HL-60 (cell line): ENCODE data around the gene LRWD1.

ENCODE experiments used
- DNase-seq, 2 experiments: peaks; one replicate each; pipeline ENCODE4 v3.0.0-alpha.2; 2010 to 2020; ENCODE audit warnings: low read depth in 1 of 2, low spot score in 1 of 2
- H3K27ac ChIP-seq: fragments of 250-450 bp; sonication (Bioruptor Pico); replicated peaks from 2 replicates; pipeline ENCODE4 v1.5.1; 2020; ENCODE audit warnings: mild to moderate bottlenecking, moderate library complexity
- H3K27me3 ChIP-seq: fragments of 250-450 bp; sonication (Bioruptor Pico); 2 replicates; pipeline ENCODE4 v1.5.1; 2021; ENCODE audit warnings: mild to moderate bottlenecking, moderate library complexity; ENCODE audit not compliant: insufficient read depth, poor library complexity, severe bottlenecking
- H3K4me3 ChIP-seq: replicated peaks from 2 replicates; pipeline ENCODE4 v1.5.1; 2011; ENCODE audit warnings: mild to moderate bottlenecking, control low read depth, low read length; ENCODE audit not compliant: insufficient read depth
- CTCF ChIP-seq: IDR thresholded peaks from one replicate; pipeline ENCODE4 v1.5.1; 2011; ENCODE audit warnings: low read length, control low read depth, inconsistent platforms; ENCODE audit not compliant: insufficient read depth
- GABPA ChIP-seq: IDR thresholded peaks from 2 replicates; pipeline ENCODE4 v1.6.1; 2012; ENCODE audit warnings: low read depth
- POLR2AphosphoS5 ChIP-seq: IDR thresholded peaks from 2 replicates; pipeline ENCODE4 v1.6.1; 2012; ENCODE audit warnings: low read depth
- REST ChIP-seq: IDR thresholded peaks from 2 replicates; pipeline ENCODE4 v1.6.1; 2012; ENCODE audit warnings: low read depth; ENCODE audit not compliant: insufficient replicate concordance
- SPI1 ChIP-seq: IDR thresholded peaks from 2 replicates; pipeline ENCODE4 v1.6.1; 2012; ENCODE audit warnings: low read depth, mild to moderate bottlenecking, borderline replicate concordance

LRWD1 gene

GRCh38 chr7:102468478-102469350 is 3.9 kb downstream of the LRWD1 start:
- H3K27me3 ChIP-seq: no peaks in the 10 kb centered on the region
- no peak for DNase-seq
- H3K27ac ChIP-seq: no peak overlapping the region
- no peak for TF ChIP-seq POLR2AphosphoS5
- H3K4me3 ChIP-seq: no peak overlapping the region

GRCh38 chr7:102469351-102469971 is 4.7 kb downstream of the LRWD1 start:
- Histone ChIP-seq H3K27me3 (no peaks in the 10 kb centered on the region), H3K4me3 (no peak overlapping the region), H3K27ac (no peak overlapping the region)
- no peak for DNase-seq
- TF ChIP-seq POLR2AphosphoS5 (no peak), REST (no peak), SPI1 (no peak), CTCF (no peak), GABPA (no peak)

- Histone ChIP-seq H3K4me3 (no peak overlapping the region), H3K27me3 (no peaks in the 10 kb centered on the region), H3K27ac (no peak overlapping the region)
- TF ChIP-seq SPI1 (no peak), CTCF (no peak), POLR2AphosphoS5 (no peak), GABPA (no peak), REST (no peak)
- DNase-seq: no peak
Measured at GRCh38 chr7:102469972-102470825, 5.4 kb downstream of the LRWD1 start.

GRCh38 chr7:102471791-102472125 is 7.0 kb downstream of the LRWD1 start:
- TF ChIP-seq CTCF (no peak), POLR2AphosphoS5 (no peak; the same call in 1 of the 2 replicates), GABPA (no peak), REST (no peak), SPI1 (no peak)
- H3K27me3 ChIP-seq: no peaks in the 10 kb centered on the region
- H3K27ac ChIP-seq: no peak overlapping the region
- H3K4me3 ChIP-seq: no peak overlapping the region
- DNase-seq: no peak
